GM12874 (cell line): ENCODE data around the gene CACFD1.

ENCODE experiments used
- CTCF ChIP-seq: IDR thresholded peaks from 2 replicates; pipeline ENCODE4 v1.5.1; 2011; ENCODE audit warnings: low read depth, mild to moderate bottlenecking, control low read depth, low read length, moderate library complexity; ENCODE audit not compliant: insufficient read depth

Gene CACFD1

DNA sequence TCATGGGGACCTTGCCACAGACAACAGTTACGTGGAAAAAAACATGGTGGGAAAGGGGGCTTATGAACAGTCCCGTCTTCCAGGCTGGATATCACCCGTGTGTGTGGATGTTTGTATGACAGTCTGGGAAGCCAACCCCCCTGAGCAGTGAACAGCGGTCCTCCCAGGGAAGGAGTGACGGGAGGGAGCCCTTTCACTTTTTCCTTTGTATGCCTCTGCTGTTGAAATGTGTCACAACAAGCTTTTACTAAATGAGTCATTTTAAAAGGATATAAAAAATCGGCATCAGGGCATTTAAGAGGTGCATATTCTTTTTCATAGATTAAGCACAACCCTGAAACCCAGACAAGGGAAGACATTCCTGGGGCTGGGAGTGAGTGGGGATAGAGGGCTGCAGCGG, 59.9 kb downstream of the CACFD1 start:
- no peak for TF ChIP-seq CTCF

DNA sequence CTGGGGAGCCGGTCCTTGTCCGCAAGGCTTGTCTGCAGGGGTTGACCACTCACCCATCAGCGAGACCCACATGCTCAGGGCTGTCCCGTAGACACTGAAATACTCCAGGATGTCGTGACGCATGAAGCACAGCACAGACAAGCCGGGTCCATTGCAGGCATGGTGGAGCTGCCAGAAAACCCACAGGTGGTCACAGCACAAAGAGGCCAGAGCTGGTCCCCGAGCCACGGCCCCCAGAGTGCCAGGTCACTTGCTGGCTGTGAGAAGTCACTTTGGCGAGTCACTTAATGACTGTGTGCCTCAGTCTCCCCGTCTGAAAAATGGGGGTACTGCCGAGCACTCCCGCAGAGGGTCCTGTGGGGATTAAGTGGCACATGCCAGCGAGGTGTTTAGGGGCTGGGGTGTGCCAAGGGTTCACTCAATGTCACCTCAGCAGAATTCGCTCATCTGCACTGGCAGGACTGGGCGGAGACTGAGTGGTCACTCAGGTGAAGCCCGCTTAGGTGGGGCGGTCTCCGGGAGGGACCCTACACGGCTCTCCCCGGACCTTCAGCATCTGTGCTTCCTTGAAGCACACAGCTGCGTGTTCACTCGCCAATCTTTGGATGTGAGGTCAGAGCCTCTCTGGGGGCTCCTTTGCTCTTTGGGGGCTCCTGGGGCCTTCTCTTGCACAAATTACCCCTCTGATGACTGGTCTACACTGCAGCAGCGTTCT, 60.5 kb downstream of the CACFD1 start:
- no peak for TF ChIP-seq CTCF
